HEK293 (cell line): ENCODE measurements around the gene PLEKHF1.

Experiments
- CTCF ChIA-PET: fragments of 350-600 bp; formaldehyde crosslinking; extraction: SDS; loops from one replicate; lab custom pipeline; 2021; ENCODE audit warnings: antibody characterized with exemption; lab: Yijun Ruan, JAX
- POLR2A ChIA-PET: fragments of 300-600 bp; formaldehyde crosslinking; extraction: SDS; loops from one replicate; lab custom pipeline; 2020; ENCODE audit warnings: antibody characterized with exemption, inconsistent platforms; lab: Yijun Ruan, JAX
- H3K27ac ChIP-seq: fragments of 200-500 bp; sonication (Bioruptor generic); 2 replicates; pipeline ENCODE4 v1.5.1; 2014; ENCODE audit warnings: low read depth, low read length, control low read depth, inconsistent platforms; ENCODE audit errors: extremely low read depth
- H3K36me3 ChIP-seq, 2 experiments: fragments of 200-500 bp in 1 of 2; sonication (Bioruptor generic) in 1 of 2; 1 replicate in 1 of 2; 2 replicates in 1 of 2; pipeline ENCODE4 v1.5.1; 2014 to 2017; ENCODE audit warnings: inconsistent platforms in 2 of 2, low read length in 2 of 2; ENCODE audit not compliant: control insufficient read depth in 2 of 2, insufficient read depth in 1 of 2
- H3K4me1 ChIP-seq: fragments of 200-500 bp; sonication (Bioruptor generic); 2 replicates; pipeline ENCODE4 v1.5.1; 2014; ENCODE audit warnings: mild to moderate bottlenecking, low read length, inconsistent platforms; ENCODE audit not compliant: control insufficient read depth, insufficient read depth
- H3K4me3 ChIP-seq: 2 replicates; pipeline ENCODE4 v1.5.1; 2011; ENCODE audit warnings: low read depth, mild to moderate bottlenecking, control low read depth, low read length, moderate library complexity
- H3K9me3 ChIP-seq: fragments of 200-500 bp; sonication (Bioruptor generic); 2 replicates; pipeline ENCODE4 v1.5.1; 2014; ENCODE audit warnings: low read depth, low read length, inconsistent platforms; ENCODE audit not compliant: control insufficient read depth, insufficient read depth
- FEZF1 ChIP-seq: fragments of 450-650 bp; formaldehyde crosslinking; IDR thresholded peaks from 2 replicates; pipeline ENCODE4 v1.5.1; 2016; ENCODE audit warnings: missing biosample characterization, missing genetic modification characterization
- GLIS2 ChIP-seq: fragments of 450-650 bp; formaldehyde crosslinking; IDR thresholded peaks from 2 replicates; pipeline ENCODE4 v1.5.1; 2016; ENCODE audit warnings: missing biosample characterization, missing genetic modification characterization
- IKZF3 ChIP-seq: fragments of 450-650 bp; IDR thresholded peaks from 2 replicates; pipeline ENCODE4 v1.5.0; 2018; ENCODE audit warnings: missing biosample characterization, mild to moderate bottlenecking, missing genetic modification characterization, moderate library complexity
- KLF8 ChIP-seq: fragments of 450-650 bp; formaldehyde crosslinking; IDR thresholded peaks from 2 replicates; pipeline ENCODE4 v1.5.1; 2016; ENCODE audit warnings: missing biosample characterization, missing genetic modification characterization
- PRDM2 ChIP-seq: fragments of 450-650 bp; formaldehyde crosslinking; IDR thresholded peaks from 2 replicates; pipeline ENCODE4 v1.5.1; 2016; ENCODE audit warnings: missing biosample characterization, missing genetic modification characterization, borderline replicate concordance
- SETDB1 ChIP-seq: IDR thresholded peaks from one replicate; pipeline ENCODE4 v1.6.1; 2017; ENCODE audit warnings: mild to moderate bottlenecking, low read length, moderate library complexity, mixed read lengths; ENCODE audit not compliant: insufficient read length
- YY1 ChIP-seq: fragments of 450-650 bp; formaldehyde crosslinking; IDR thresholded peaks from 2 replicates; pipeline ENCODE4 v1.5.1; 2018; ENCODE audit warnings: missing biosample characterization, missing genetic modification characterization
- ZBTB48 ChIP-seq: fragments of 450-650 bp; formaldehyde crosslinking; IDR thresholded peaks from 2 replicates; pipeline ENCODE4 v1.5.1; 2016; ENCODE audit warnings: missing biosample characterization, missing genetic modification characterization
- ZIC2 ChIP-seq: fragments of 450-650 bp; formaldehyde crosslinking; IDR thresholded peaks from 2 replicates; pipeline ENCODE4 v1.5.1; 2016; ENCODE audit warnings: missing biosample characterization, missing genetic modification characterization
- ZNF112 ChIP-seq: fragments of 450-650 bp; formaldehyde crosslinking; IDR thresholded peaks from 2 replicates; pipeline ENCODE4 v1.5.0; 2017; ENCODE audit warnings: missing biosample characterization, missing genetic modification characterization
- ZNF202 ChIP-seq: fragments of 450-650 bp; formaldehyde crosslinking; IDR thresholded peaks from 2 replicates; pipeline ENCODE4 v1.5.1; 2016; ENCODE audit warnings: missing biosample characterization, missing genetic modification characterization, borderline replicate concordance
- ZNF221 ChIP-seq: fragments of 450-650 bp; formaldehyde crosslinking; IDR thresholded peaks from 2 replicates; pipeline ENCODE4 v1.5.1; 2017; ENCODE audit warnings: missing biosample characterization, missing genetic modification characterization, borderline replicate concordance
- ZNF239 ChIP-seq: fragments of 450-650 bp; formaldehyde crosslinking; IDR thresholded peaks from 2 replicates; pipeline ENCODE4 v1.5.1; 2016; ENCODE audit warnings: missing biosample characterization, missing genetic modification characterization
- ZNF311 ChIP-seq: fragments of 450-650 bp; formaldehyde crosslinking; IDR thresholded peaks from 2 replicates; pipeline ENCODE4 v1.5.1; 2017; ENCODE audit warnings: missing biosample characterization, missing genetic modification characterization, borderline replicate concordance
- ZNF366 ChIP-seq: fragments of 450-650 bp; formaldehyde crosslinking; conservative IDR thresholded peaks from 2 replicates; pipeline ENCODE4 v1.5.1; 2016; ENCODE audit warnings: missing biosample characterization, missing genetic modification characterization
- ZNF391 ChIP-seq: fragments of 450-650 bp; formaldehyde crosslinking; IDR thresholded peaks from 2 replicates; pipeline ENCODE4 v1.5.1; 2016; ENCODE audit warnings: low read depth, missing biosample characterization, missing genetic modification characterization, borderline replicate concordance
- ZNF394 ChIP-seq: fragments of 450-650 bp; formaldehyde crosslinking; IDR thresholded peaks from 2 replicates; pipeline ENCODE4 v1.5.1; 2016; ENCODE audit warnings: missing biosample characterization, missing genetic modification characterization, mild to moderate bottlenecking, moderate library complexity, borderline replicate concordance
- ZNF433 ChIP-seq: fragments of 450-650 bp; formaldehyde crosslinking; IDR thresholded peaks from 2 replicates; pipeline ENCODE4 v1.5.1; 2016; ENCODE audit warnings: missing biosample characterization, missing genetic modification characterization, low read depth
- ZNF548 ChIP-seq: fragments of 450-650 bp; formaldehyde crosslinking; IDR thresholded peaks from 2 replicates; pipeline ENCODE4 v1.5.1; 2016; ENCODE audit warnings: missing biosample characterization, missing genetic modification characterization
- ZNF555 ChIP-seq: fragments of 450-650 bp; formaldehyde crosslinking; conservative IDR thresholded peaks from 2 replicates; pipeline ENCODE4 v1.5.1; 2017; ENCODE audit warnings: missing biosample characterization, mild to moderate bottlenecking, missing genetic modification characterization, inconsistent platforms
- ZNF558 ChIP-seq: fragments of 450-650 bp; formaldehyde crosslinking; IDR thresholded peaks from 2 replicates; pipeline ENCODE4 v1.5.1; 2016; ENCODE audit warnings: missing biosample characterization, missing genetic modification characterization
- ZNF580 ChIP-seq: fragments of 450-650 bp; formaldehyde crosslinking; IDR thresholded peaks from 2 replicates; pipeline ENCODE4 v1.5.1; 2016; ENCODE audit warnings: missing biosample characterization, missing genetic modification characterization
- ZNF600 ChIP-seq: fragments of 450-650 bp; formaldehyde crosslinking; IDR thresholded peaks from 2 replicates; pipeline ENCODE4 v1.5.1; 2016; ENCODE audit warnings: missing biosample characterization, missing genetic modification characterization
- ZNF624 ChIP-seq: fragments of 450-650 bp; formaldehyde crosslinking; IDR thresholded peaks from 2 replicates; pipeline ENCODE4 v1.5.1; 2017; ENCODE audit warnings: missing biosample characterization, missing genetic modification characterization
- ZNF785 ChIP-seq: fragments of 450-650 bp; formaldehyde crosslinking; IDR thresholded peaks from 2 replicates; pipeline ENCODE4 v1.5.1; 2016; ENCODE audit warnings: missing biosample characterization, missing genetic modification characterization
- ZNF830 ChIP-seq: fragments of 450-650 bp; IDR thresholded peaks from 2 replicates; pipeline ENCODE4 v1.5.0; 2018; ENCODE audit warnings: missing biosample characterization, missing genetic modification characterization, low read depth, mild to moderate bottlenecking, moderate library complexity
- TF ChIP-seq, protein P1 (sequence below): fragments of 450-650 bp; formaldehyde crosslinking; IDR thresholded peaks from 2 replicates; pipeline ENCODE4 v1.5.1; 2016; ENCODE audit warnings: missing biosample characterization, missing genetic modification characterization

PLEKHF1 gene

GRCh38 chr19:29665826-29666577 lies 741 bp downstream of the PLEKHF1 start (continued):
- TF ChIP-seq ZIC2 (tag by site-specific recombination) (0 out of 2 replicates have a peak, but pooled peaks have one; percentile 31), ZNF391 (tag by site-specific recombination) (no peak), IKZF3 (peak; percentile 59; the same call in 1 of the 2 replicates), ZNF558 (no peak), ZNF221 (no peak), ZNF202 (no peak), ZNF112 (tag by site-specific recombination) (no peak), PRDM2 (tag by site-specific recombination) (peak; percentile 94; the same call in 1 of the 2 replicates), GLIS2 (peak; percentile 78), ZNF580 (tag by site-specific recombination) (no peak), SETDB1 (no peak)

GRCh38 chr19:29666578-29667386 lies 1.5 kb downstream of the PLEKHF1 start:
- POLR2A ChIA-PET, result interaction anchor here (1.3 to 4.7 kb wide), 3 partner anchors 49 to 61 kb away, joined by 3 to 37 read pairs (median 25); partner anchors contain the start of genes C19orf12 and POP4
- H3K4me3 ChIP-seq, result no peak overlapping the region
- peak overlapping the region; percentile 71 for H3K27ac ChIP-seq
- CTCF ChIA-PET, result interaction anchor here (0.8 to 11.0 kb wide), 12 partner anchors 11 to 68 kb away, joined by 3 to 105 read pairs (median 5); partner anchors contain the start of genes C19orf12 and POP4
- H3K36me3 ChIP-seq, result peaks cover 0 to 4% of the 10 kb centered on the region in 2 experiments; a peak in 1 of 3 replicates
- H3K4me1 ChIP-seq, result peaks cover 52% of the 10 kb centered on the region
- no peaks in the 10 kb centered on the region for H3K9me3 ChIP-seq
- TF ChIP-seq FEZF1 (peak; percentile 94), ZNF600 (tag by site-specific recombination) (peak; percentile 45; the same call in 1 of the 2 replicates), ZNF366 (tag by site-specific recombination) (no peak; the same call in 1 of the 2 replicates), ZNF830 (tag by site-specific recombination) (no peak), ZNF785 (tag by site-specific recombination) (no peak), ZNF555 (no peak), ZNF624 (no peak), ZNF311 (tag by site-specific recombination) (no peak), ZNF433 (tag by site-specific recombination) (no peak), ZNF394 (tag by site-specific recombination) (peak; percentile 43; the same call in 1 of the 2 replicates), ZNF239 (tag by site-specific recombination) (no peak), KLF8 (tag by site-specific recombination) (no peak), YY1 (tag by site-specific recombination) (peak; percentile 30; the same call in 1 of the 2 replicates), ZBTB48 (tag by site-specific recombination) (no peak), ZNF202 (no peak), ZIC2 (tag by site-specific recombination) (peak; percentile 99), ZNF548 (no peak)
- TF ChIP-seq, protein P1, sequence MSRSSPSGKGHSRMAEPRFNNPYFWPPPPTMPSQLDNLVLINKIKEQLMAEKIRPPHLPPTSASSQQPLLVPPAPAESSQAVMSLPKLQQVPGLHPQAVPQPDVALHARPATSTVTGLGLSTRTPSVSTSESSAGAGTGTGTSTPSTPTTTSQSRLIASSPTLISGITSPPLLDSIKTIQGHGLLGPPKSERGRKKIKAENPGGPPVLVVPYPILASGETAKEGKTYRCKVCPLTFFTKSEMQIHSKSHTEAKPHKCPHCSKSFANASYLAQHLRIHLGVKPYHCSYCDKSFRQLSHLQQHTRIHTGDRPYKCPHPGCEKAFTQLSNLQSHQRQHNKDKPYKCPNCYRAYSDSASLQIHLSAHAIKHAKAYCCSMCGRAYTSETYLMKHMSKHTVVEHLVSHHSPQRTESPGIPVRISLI (tag by site-specific recombination), result no peak
